Lower leg skin (tissue), 4 donors: ENCODE measurements around the gene SORL1. TPM values are rescaled to one million over a fixed set of nuclear protein-coding genes. Genes with fewer than 3 reads are reported as not detected.

ENCODE experiments used
- DNase-seq, 2 donors: peaks; one replicate each; pipeline ENCODE4 v3.0.0-alpha.2; 2019; ENCODE audit warnings: low spot score in 2 of 2
- H3K4me3 ChIP-seq: fragments of 200-600 bp; sonication (generic); 2 replicates; pipeline ENCODE4 v1.5.1; 2017; ENCODE audit warnings: mild to moderate bottlenecking, low read depth; ENCODE audit not compliant: poor library complexity, severe bottlenecking
- CTCF ChIP-seq, 3 donors: fragments of 450-650 bp; IDR thresholded peaks; one replicate each; pipeline ENCODE4 v1.5.1; 2016; ENCODE audit warnings: antibody characterized with exemption in 3 of 3, mild to moderate bottlenecking in 3 of 3, moderate library complexity in 2 of 3
- POLR2A ChIP-seq, 2 donors: fragments of 450-650 bp; IDR thresholded peaks; one replicate each; pipeline ENCODE4 v1.6.1; 2016 to 2017; ENCODE audit warnings: antibody characterized with exemption in 2 of 2, mild to moderate bottlenecking in 1 of 2, moderate library complexity in 1 of 2
- WGBS, 2 donors: methylation state at CpG; one replicate each; pipeline ENCODE4 v1.1.5; 2018; 5-methylcytosine and 5-hydroxymethylcytosine counted together
- intact Hi-C: fragments of 100-400 bp; cut with DNase I; formaldehyde crosslinking; loops from one replicate; pipeline ENCODE4 v1.15.0; 2023; ENCODE audit warnings: low total_unique reads
- total RNA-seq, 4 donors: library from RNA; depleted of rRNA; stranded (reverse); fragments of >200 nt; gene quantifications; one replicate each; pipeline ENCODE4 v1.1.0, GENCODE V29; 2016

SORL1 gene
- total RNA-seq, 4 donors from 2014 or later = 12.5 to 21.8 (median 14.7) TPM

GRCh38 chr11:121451178-121451985 is 732 bp upstream of the SORL1 start:
- intact Hi-C loops = no loop called here
- 24% methylated on average over 22 of the region's 22 CpGs for WGBS, 2 donors
- TF ChIP-seq CTCF (IDR thresholded peaks at IDR 0.05) (no peak), POLR2A (IDR thresholded peaks at IDR 0.05) (no peak)
- DNase-seq = no peak
- H3K4me3 ChIP-seq = no peak overlapping the region

GRCh38 chr11:121452609-121453150 is 566 bp downstream of the SORL1 start, which contains the start of gene SORL1-AS1:
Gene SORL1-AS1 (minus strand): TSS chr11:121452967.
- no peak for DNase-seq

GRCh38 chr11:121453589-121454299 is 1.6 kb downstream of the SORL1 start:
- no peak for TF ChIP-seq CTCF (IDR thresholded peaks at IDR 0.05)
- no peak for TF ChIP-seq POLR2A (IDR thresholded peaks at IDR 0.05)
- no peak overlapping the region for H3K4me3 ChIP-seq
- 78 to 83% methylated on average over 6 of the region's 6 CpGs for WGBS, 2 donors
- intact Hi-C loops = no loop called here
- no peak for DNase-seq

More at GRCh38 chr11:121452609-121453150, 566 bp downstream of the SORL1 start, which contains the start of gene SORL1-AS1:
- peak within 1 kb of the TSS; percentile 53 for H3K4me3 ChIP-seq
- 3 to 4% methylated on average over 20 to 21 of the region's 21 CpGs for WGBS, 2 donors
- intact Hi-C loops = no loop called here
- TF ChIP-seq POLR2A (IDR thresholded peaks at IDR 0.05) (no peak), CTCF (IDR thresholded peaks at IDR 0.05) (no peak)

- intact Hi-C loops = no loop called here
- TF ChIP-seq CTCF (IDR thresholded peaks at IDR 0.05) = no peak
- TF ChIP-seq POLR2A (IDR thresholded peaks at IDR 0.05) = no peak
- DNase-seq = peak in 1 of 2 donors; percentile 54
- H3K4me3 ChIP-seq = no peak overlapping the region
- 88 to 92% methylated on average over 3 of the region's 3 CpGs for WGBS, 2 donors
Measured at GRCh38 chr11:121455115-121455514, 3.0 kb downstream of the SORL1 start.

- WGBS, 2 donors = 87 to 91% methylated on average over 2 of the region's 2 CpGs
- TF ChIP-seq CTCF (IDR thresholded peaks at IDR 0.05) = no peak
- TF ChIP-seq POLR2A (IDR thresholded peaks at IDR 0.05) = no peak
- intact Hi-C loops = no loop called here
- DNase-seq = no peak
- no peak overlapping the region for H3K4me3 ChIP-seq
Measured at GRCh38 chr11:121456151-121456550, 4.0 kb downstream of the SORL1 start.
